PFSK-1 (cell line): ENCODE results near the gene ASTL.

Source experiments
- FOXP2 ChIP-seq: optimal IDR thresholded peaks from 2 replicates; pipeline ENCODE3; 2011; ENCODE audit warnings: borderline replicate concordance, control low read depth, inconsistent platforms; ENCODE audit not compliant: insufficient read depth; ENCODE audit errors: extremely low read length, extremely low read depth
- POLR2AphosphoS5 ChIP-seq: IDR thresholded peaks from 2 replicates; pipeline ENCODE4 v1.6.1; 2012; ENCODE audit warnings: low read depth, mild to moderate bottlenecking, control low read depth, low read length, moderate library complexity
- SIN3A ChIP-seq: IDR thresholded peaks from 2 replicates; pipeline ENCODE4 v1.6.1; 2012; ENCODE audit warnings: mild to moderate bottlenecking, low read length, moderate library complexity, borderline replicate concordance; ENCODE audit not compliant: insufficient read depth
- TAF1 ChIP-seq: IDR thresholded peaks from 2 replicates; pipeline ENCODE4 v1.6.1; 2012; ENCODE audit warnings: low read length, control low read depth, borderline replicate concordance; ENCODE audit not compliant: insufficient read depth
- TF ChIP-seq, protein P1 (sequence below), 2 experiments: IDR thresholded peaks; 2 replicates each; pipeline versions ENCODE4 v1.6.1 to v1.8.0; 2011 to 2012; ENCODE audit warnings: low read depth in 2 of 2, low read length in 2 of 2, control low read depth in 1 of 2, inconsistent platforms in 1 of 2, mild to moderate bottlenecking in 1 of 2, moderate library complexity in 1 of 2; ENCODE audit not compliant: insufficient read depth in 1 of 2

The ASTL gene

DNA sequence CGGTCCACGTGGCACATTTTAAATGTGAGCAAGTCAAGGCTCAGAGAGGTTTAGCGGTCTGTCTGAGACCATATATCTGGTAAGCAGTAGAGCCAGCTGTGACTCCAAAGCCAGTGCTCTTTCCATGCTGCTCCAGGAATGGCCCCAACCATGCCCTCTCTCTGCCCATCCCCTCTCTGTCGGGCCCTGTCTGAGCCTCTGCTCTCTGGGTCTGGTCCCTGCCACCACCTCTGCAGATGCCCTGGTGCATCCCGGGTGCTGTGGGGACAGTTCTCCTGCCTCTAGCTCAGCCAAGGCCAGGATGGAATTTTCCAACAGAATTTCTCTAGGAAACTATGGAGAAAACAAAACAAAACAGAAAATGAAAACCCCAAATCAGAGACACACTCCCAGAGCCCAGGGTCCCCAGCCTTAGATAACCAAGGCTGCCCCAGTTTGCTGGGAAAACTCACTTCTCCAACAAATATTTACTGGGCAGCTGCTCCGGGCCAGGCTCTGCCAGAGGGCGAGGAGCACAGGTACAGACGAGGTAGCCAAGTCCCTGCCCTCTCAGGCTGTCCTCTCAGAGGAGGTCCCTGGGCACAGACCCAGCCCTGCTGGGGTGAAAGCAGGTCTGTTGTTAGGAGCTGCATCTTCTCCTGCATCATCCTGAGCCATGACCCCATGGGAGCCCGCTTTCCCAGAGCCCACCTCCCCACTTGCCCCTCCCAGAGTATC lies 31.2 kb downstream of the ASTL start:
- TF ChIP-seq POLR2AphosphoS5 = no peak

GRCh38 chr2:96105994-96106715 lies 32.1 kb downstream of the ASTL start:
- TF ChIP-seq, protein P1, sequence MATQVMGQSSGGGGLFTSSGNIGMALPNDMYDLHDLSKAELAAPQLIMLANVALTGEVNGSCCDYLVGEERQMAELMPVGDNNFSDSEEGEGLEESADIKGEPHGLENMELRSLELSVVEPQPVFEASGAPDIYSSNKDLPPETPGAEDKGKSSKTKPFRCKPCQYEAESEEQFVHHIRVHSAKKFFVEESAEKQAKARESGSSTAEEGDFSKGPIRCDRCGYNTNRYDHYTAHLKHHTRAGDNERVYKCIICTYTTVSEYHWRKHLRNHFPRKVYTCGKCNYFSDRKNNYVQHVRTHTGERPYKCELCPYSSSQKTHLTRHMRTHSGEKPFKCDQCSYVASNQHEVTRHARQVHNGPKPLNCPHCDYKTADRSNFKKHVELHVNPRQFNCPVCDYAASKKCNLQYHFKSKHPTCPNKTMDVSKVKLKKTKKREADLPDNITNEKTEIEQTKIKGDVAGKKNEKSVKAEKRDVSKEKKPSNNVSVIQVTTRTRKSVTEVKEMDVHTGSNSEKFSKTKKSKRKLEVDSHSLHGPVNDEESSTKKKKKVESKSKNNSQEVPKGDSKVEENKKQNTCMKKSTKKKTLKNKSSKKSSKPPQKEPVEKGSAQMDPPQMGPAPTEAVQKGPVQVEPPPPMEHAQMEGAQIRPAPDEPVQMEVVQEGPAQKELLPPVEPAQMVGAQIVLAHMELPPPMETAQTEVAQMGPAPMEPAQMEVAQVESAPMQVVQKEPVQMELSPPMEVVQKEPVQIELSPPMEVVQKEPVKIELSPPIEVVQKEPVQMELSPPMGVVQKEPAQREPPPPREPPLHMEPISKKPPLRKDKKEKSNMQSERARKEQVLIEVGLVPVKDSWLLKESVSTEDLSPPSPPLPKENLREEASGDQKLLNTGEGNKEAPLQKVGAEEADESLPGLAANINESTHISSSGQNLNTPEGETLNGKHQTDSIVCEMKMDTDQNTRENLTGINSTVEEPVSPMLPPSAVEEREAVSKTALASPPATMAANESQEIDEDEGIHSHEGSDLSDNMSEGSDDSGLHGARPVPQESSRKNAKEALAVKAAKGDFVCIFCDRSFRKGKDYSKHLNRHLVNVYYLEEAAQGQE (IDR thresholded peaks at IDR 0.05; ENCODE audit: insufficient read depth in 1 of 2, low read depth in 2 of 2, low read length in 2 of 2) = no peak
- TF ChIP-seq POLR2AphosphoS5 (no peak), TAF1 (no peak), SIN3A (no peak), FOXP2 (no peak)

DNA sequence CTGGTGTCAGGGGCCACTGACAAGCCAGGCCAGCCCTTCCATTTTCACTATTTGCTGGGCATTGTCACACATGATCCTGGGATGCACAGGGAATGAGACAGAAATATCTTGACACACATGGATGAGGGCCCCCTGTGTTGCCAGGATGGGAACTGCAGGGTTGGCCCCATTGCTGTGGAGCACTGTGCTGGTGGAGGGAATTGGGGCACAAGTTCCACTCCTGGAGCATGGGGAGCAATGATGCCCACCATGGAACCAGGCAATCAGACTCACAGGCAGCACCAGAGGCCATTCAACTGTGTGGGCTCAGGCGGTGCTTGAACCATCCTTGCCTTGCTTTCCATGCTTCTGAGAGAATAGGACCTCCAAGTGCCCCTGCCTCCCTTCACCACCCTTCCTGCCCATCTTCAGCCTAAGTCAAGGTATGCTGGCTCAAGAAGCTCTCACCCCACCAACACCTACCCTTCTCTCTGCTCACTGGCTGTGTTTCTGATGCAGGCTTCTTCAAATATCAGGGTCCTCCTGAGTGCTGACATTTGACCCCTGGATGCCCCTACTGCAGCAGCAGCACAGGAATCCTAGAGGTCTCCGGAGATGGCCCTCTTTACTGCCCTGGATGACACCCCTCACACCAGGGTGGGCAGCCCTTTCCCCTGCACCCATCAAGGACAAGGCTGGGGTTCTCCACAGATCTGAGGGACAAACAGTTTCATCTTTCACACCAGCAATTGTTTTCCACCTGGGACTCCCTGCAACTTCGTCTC lies 33.0 kb downstream of the ASTL start:
- TF ChIP-seq TAF1 = no peak
- no peak for TF ChIP-seq SIN3A
- no peak for TF ChIP-seq POLR2AphosphoS5
- TF ChIP-seq, protein P1 (IDR thresholded peaks at IDR 0.05; ENCODE audit: insufficient read depth in 1 of 2, low read depth in 2 of 2, low read length in 2 of 2) = no peak
- TF ChIP-seq FOXP2 = no peak

GRCh38 chr2:96104487-96104861 lies 33.8 kb downstream of the ASTL start:
- TF ChIP-seq SIN3A = no peak
- TF ChIP-seq FOXP2 = no peak
- no peak for TF ChIP-seq POLR2AphosphoS5
- no peak for TF ChIP-seq TAF1
- TF ChIP-seq, protein P1 (IDR thresholded peaks at IDR 0.05; ENCODE audit: insufficient read depth in 1 of 2, low read depth in 2 of 2, low read length in 2 of 2) = no peak

- TF ChIP-seq SIN3A (no peak), FOXP2 (no peak), POLR2AphosphoS5 (no peak), TAF1 (no peak)
- TF ChIP-seq, protein P1 (IDR thresholded peaks at IDR 0.05; ENCODE audit: insufficient read depth in 1 of 2, low read depth in 2 of 2, low read length in 2 of 2) = no peak
Observed at GRCh38 chr2:96103761-96104486, 34.4 kb downstream of the ASTL start.
